Measurements from ENCODE around the gene TMEM50A.
"Not testable (repeated sequence)": the region's sequence is repeated elsewhere in the genome, so short reads cannot be mapped to it uniquely, and the experiment has no call there.

DNA sequence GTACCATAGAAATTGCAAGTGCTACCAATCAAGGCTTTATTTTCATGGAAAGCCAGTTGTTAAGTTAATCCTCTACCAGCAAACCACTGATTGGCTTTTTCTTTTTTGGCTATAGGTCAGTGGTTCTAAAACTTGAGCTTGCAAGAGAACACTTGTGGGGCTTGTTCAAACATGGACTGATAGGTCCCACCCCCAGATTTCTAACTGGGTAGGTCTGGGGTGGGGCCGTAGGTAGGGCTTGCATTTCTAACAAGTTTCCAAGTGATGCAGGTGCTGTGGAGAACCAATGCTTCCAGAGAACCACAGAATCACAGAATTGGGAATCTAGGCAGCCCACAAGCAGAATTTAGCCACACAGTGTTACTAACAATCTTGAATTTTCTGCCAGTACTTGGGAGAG is 45.7 kb downstream of the TMEM50A start:
- TF ChIP-seq, protein P1, sequence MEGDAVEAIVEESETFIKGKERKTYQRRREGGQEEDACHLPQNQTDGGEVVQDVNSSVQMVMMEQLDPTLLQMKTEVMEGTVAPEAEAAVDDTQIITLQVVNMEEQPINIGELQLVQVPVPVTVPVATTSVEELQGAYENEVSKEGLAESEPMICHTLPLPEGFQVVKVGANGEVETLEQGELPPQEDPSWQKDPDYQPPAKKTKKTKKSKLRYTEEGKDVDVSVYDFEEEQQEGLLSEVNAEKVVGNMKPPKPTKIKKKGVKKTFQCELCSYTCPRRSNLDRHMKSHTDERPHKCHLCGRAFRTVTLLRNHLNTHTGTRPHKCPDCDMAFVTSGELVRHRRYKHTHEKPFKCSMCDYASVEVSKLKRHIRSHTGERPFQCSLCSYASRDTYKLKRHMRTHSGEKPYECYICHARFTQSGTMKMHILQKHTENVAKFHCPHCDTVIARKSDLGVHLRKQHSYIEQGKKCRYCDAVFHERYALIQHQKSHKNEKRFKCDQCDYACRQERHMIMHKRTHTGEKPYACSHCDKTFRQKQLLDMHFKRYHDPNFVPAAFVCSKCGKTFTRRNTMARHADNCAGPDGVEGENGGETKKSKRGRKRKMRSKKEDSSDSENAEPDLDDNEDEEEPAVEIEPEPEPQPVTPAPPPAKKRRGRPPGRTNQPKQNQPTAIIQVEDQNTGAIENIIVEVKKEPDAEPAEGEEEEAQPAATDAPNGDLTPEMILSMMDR (conservative IDR thresholded peaks at IDR 0.05 in 1 of 2, IDR thresholded peaks at IDR 0.05 in 1 of 2; ENCODE audit: low read depth in 1 of 2, low read length in 2 of 2): not testable (repeated sequence)
- not testable (repeated sequence) for TF ChIP-seq EZH2 (IDR thresholded peaks at IDR 0.05; ENCODE audit: low read length, missing control alignments)

Measured in fibroblast of lung (primary cell).